GM19023 (cell line): ENCODE measurements around the gene NUP62.
"Not testable (repeated sequence)": the region's sequence is repeated elsewhere in the genome, so short reads cannot be mapped to it uniquely, and the experiment has no call there.

ENCODE experiments used
- ATAC-seq: cut with Tn5 transposase; IDR thresholded peaks from one replicate; pipeline ENCODE4 v1.9.1; 2021; ENCODE audit warnings: mild to moderate bottlenecking, moderate library complexity; ENCODE audit not compliant: unreplicated experiment

Gene NUP62

GRCh38 chr19:49952479-49952836 is 23.2 kb upstream of the NUP62 start:
- no peak for ATAC-seq

GRCh38 chr19:49951806-49952478 is 22.6 kb upstream of the NUP62 start:
- ATAC-seq, result no peak

GRCh38 chr19:49950956-49951526 is 21.7 kb upstream of the NUP62 start:
- no peak for ATAC-seq

- ATAC-seq, result no peak
Measured at GRCh38 chr19:49950590-49950948, 21.3 kb upstream of the NUP62 start.

GRCh38 chr19:49949742-49950589 is 20.7 kb upstream of the NUP62 start:
- ATAC-seq, result no peak

- ATAC-seq, result no peak
Measured at GRCh38 chr19:49946415-49946814, 17.1 kb upstream of the NUP62 start.

GRCh38 chr19:49944567-49944966 is 15.3 kb upstream of the NUP62 start:
- not testable (repeated sequence) for ATAC-seq

GRCh38 chr19:49940482-49940791 is 11.1 kb upstream of the NUP62 start:
- ATAC-seq, result no peak

GRCh38 chr19:49939721-49940481 is 10.6 kb upstream of the NUP62 start:
- no peak for ATAC-seq

- ATAC-seq, result no peak
Measured at GRCh38 chr19:49938662-49939061, 9.4 kb upstream of the NUP62 start.

GRCh38 chr19:49937750-49938381 is 8.6 kb upstream of the NUP62 start:
- ATAC-seq, result peak; percentile 50

- no peak for ATAC-seq
Measured at GRCh38 chr19:49936549-49936948, 7.2 kb upstream of the NUP62 start.

GRCh38 chr19:49933643-49934042 is 4.3 kb upstream of the NUP62 start:
- no peak for ATAC-seq

- no peak for ATAC-seq
Measured at GRCh38 chr19:49932731-49933131, 3.4 kb upstream of the NUP62 start.

GRCh38 chr19:49932041-49932451 is 2.7 kb upstream of the NUP62 start:
- no peak for ATAC-seq

GRCh38 chr19:49931293-49932040 is 2.2 kb upstream of the NUP62 start:
- ATAC-seq, result no peak

GRCh38 chr19:49930483-49931011 is 1.2 kb upstream of the NUP62 start:
- no peak for ATAC-seq

- ATAC-seq, result peak; percentile 65
Measured at GRCh38 chr19:49929611-49930482, 543 bp upstream of the NUP62 start.
